GM18907 (cell line): ENCODE results near the gene ARPC1A.
"Not testable (repeated sequence)": the region's sequence is repeated elsewhere in the genome, so short reads cannot be mapped to it uniquely, and the experiment has no call there.

Source experiments
- ATAC-seq: cut with Tn5 transposase; IDR thresholded peaks from one replicate; pipeline ENCODE4 v1.9.1; 2021; ENCODE audit warnings: mild to moderate bottlenecking, moderate library complexity; ENCODE audit not compliant: unreplicated experiment

ARPC1A gene

GRCh38 chr7:99368750-99369389 lies 43.2 kb downstream of the ARPC1A start:
- no peak for ATAC-seq

GRCh38 chr7:99369767-99370391 lies 44.2 kb downstream of the ARPC1A start:
- no peak for ATAC-seq

- ATAC-seq, result no peak
These were observed 45.8 kb downstream of the ARPC1A start for GRCh38 chr7:99371376-99371920.

- ATAC-seq, result no peak
These were observed 46.8 kb downstream of the ARPC1A start for GRCh38 chr7:99372275-99373090.

GRCh38 chr7:99373091-99374066 lies 47.7 kb downstream of the ARPC1A start:
- ATAC-seq, result no peak

- ATAC-seq, result peak; percentile 63
These were observed 48.7 kb downstream of the ARPC1A start, which contains the start of gene ARPC1B for GRCh38 chr7:99374111-99375064. TSS of gene ARPC1B (plus strand) at chr7:99374730. CDS start at chr7:99385715, 10,985 bp downstream.

GRCh38 chr7:99375070-99375807 lies 49.5 kb downstream of the ARPC1A start:
- ATAC-seq, result peak; percentile 46

GRCh38 chr7:99379043-99379577 lies 53.4 kb downstream of the ARPC1A start:
- ATAC-seq, result no peak

- ATAC-seq, result not testable (repeated sequence)
These were observed 54.0 kb downstream of the ARPC1A start for GRCh38 chr7:99379693-99380031.

- peak; percentile 41 for ATAC-seq
These were observed 54.5 kb downstream of the ARPC1A start for GRCh38 chr7:99380032-99380822.

GRCh38 chr7:99380823-99381663 lies 55.3 kb downstream of the ARPC1A start:
- ATAC-seq, result peak; percentile 85

- ATAC-seq, result no peak
These were observed 56.0 kb downstream of the ARPC1A start for GRCh38 chr7:99381664-99382075.

- ATAC-seq, result no peak
These were observed 57.5 kb downstream of the ARPC1A start for GRCh38 chr7:99383203-99383602.

- no peak for ATAC-seq
These were observed 58.2 kb downstream of the ARPC1A start for GRCh38 chr7:99383791-99384370.

- no peak for ATAC-seq
These were observed 58.8 kb downstream of the ARPC1A start for GRCh38 chr7:99384523-99384922.

- ATAC-seq, result no peak
These were observed 59.9 kb downstream of the ARPC1A start for GRCh38 chr7:99385564-99385963.
